ENCODE results near the gene CELF6.

DNA sequence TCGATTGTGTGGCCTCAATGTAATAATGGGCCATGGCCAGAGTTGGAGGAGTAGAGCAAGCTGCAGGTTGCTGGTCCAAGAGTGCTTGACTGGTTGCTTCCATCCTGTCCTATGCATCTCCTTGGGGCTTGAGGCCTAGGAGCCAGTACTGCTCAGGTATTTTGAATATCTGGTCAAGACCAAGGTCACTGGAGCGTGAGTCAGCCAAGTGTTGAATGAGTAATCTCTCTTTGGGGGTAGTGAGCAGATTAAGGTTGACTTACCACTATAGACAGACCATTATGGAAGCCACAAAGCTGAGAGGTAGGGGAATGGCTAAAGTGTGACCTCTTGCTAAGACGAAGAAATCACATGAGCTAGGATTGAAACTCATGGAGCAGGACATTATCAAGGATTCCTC is 38.2 kb downstream of the CELF6 start:
- TF ChIP-seq POLR2A (IDR thresholded peaks at IDR 0.05) (no peak), EP300 (IDR thresholded peaks at IDR 0.05) (no peak)
- TF ChIP-seq, protein P1, sequence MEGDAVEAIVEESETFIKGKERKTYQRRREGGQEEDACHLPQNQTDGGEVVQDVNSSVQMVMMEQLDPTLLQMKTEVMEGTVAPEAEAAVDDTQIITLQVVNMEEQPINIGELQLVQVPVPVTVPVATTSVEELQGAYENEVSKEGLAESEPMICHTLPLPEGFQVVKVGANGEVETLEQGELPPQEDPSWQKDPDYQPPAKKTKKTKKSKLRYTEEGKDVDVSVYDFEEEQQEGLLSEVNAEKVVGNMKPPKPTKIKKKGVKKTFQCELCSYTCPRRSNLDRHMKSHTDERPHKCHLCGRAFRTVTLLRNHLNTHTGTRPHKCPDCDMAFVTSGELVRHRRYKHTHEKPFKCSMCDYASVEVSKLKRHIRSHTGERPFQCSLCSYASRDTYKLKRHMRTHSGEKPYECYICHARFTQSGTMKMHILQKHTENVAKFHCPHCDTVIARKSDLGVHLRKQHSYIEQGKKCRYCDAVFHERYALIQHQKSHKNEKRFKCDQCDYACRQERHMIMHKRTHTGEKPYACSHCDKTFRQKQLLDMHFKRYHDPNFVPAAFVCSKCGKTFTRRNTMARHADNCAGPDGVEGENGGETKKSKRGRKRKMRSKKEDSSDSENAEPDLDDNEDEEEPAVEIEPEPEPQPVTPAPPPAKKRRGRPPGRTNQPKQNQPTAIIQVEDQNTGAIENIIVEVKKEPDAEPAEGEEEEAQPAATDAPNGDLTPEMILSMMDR (IDR thresholded peaks at IDR 0.05) = no peak

All from gastroesophageal sphincter (tissue), 3 donors.